ENCODE measurements around the gene KCNE4. TPM values are rescaled to one million over a fixed set of nuclear protein-coding genes. Genes with fewer than 3 reads are reported as not detected.

The KCNE4 gene
- total RNA-seq, 1 donor from 2014 or later: 0.27 TPM

- peaks cover 25% of the 10 kb centered on the region for H3K4me1 ChIP-seq (ENCODE audit: insufficient read depth, low read length)
- H4K20me1 ChIP-seq (ENCODE audit: insufficient read depth, low read length): no peaks in the 10 kb centered on the region
- H3K9me3 ChIP-seq (ENCODE audit: insufficient read depth, low read depth, low read length): no peaks in the 10 kb centered on the region
- H3K79me2 ChIP-seq (ENCODE audit: insufficient read depth, low read length): no peaks in the 10 kb centered on the region
- H3K9ac ChIP-seq (ENCODE audit: low read length): peak overlapping the region; percentile 61
- Mint-ChIP-seq H3K9me3 (ENCODE audit: unreplicated experiment) (peaks cover 2% of the 10 kb centered on the region), H3K27ac (ENCODE audit: unreplicated experiment) (peak overlapping the region; percentile 99), H3K36me3 (ENCODE audit: low read depth, unreplicated experiment) (peaks cover 2% of the 10 kb centered on the region), H3K27me3 (ENCODE audit: low read depth, unreplicated experiment) (no peaks in the 10 kb centered on the region), H3K4me1 (ENCODE audit: low read depth, unreplicated experiment) (peaks cover 57% of the 10 kb centered on the region), H3K4me3 (ENCODE audit: unreplicated experiment) (no peak overlapping the region)
- H2AFZ ChIP-seq (ENCODE audit: low read depth, low read length): no peak overlapping the region
- peak overlapping the region; percentile 51 for H3K4me2 ChIP-seq (ENCODE audit: low read length)
- no peak for FAIRE-seq
- DNase-seq (ENCODE audit: low read depth): peak; percentile 16
- peak overlapping the region; percentile 74 for H3K27ac ChIP-seq (ENCODE audit: low read depth, low read length)
- TF ChIP-seq EZH2 (IDR thresholded peaks at IDR 0.05; ENCODE audit: insufficient read depth, low read length): no peak
- TF ChIP-seq CTCF (IDR thresholded peaks at IDR 0.05; ENCODE audit: insufficient read depth, low read depth, low read length): no peak
- no peaks in the 10 kb centered on the region for H3K36me3 ChIP-seq (ENCODE audit: insufficient read depth, low read length)
- no peaks in the 10 kb centered on the region for H3K27me3 ChIP-seq (ENCODE audit: insufficient read depth, low read length)
- no peak overlapping the region for H3K4me3 ChIP-seq (ENCODE audit: insufficient read depth, low read depth, low read length)
Observed at GRCh38 chr2:223046470-223047040, 5.4 kb upstream of the KCNE4 start.

GRCh38 chr2:223047260-223047761 is 4.7 kb upstream of the KCNE4 start:
- no peaks in the 10 kb centered on the region for H3K9me3 ChIP-seq (ENCODE audit: insufficient read depth, low read depth, low read length)
- H4K20me1 ChIP-seq (ENCODE audit: insufficient read depth, low read length): no peaks in the 10 kb centered on the region
- H3K4me1 ChIP-seq (ENCODE audit: insufficient read depth, low read length): peaks cover 23% of the 10 kb centered on the region
- H3K79me2 ChIP-seq (ENCODE audit: insufficient read depth, low read length): no peaks in the 10 kb centered on the region
- Mint-ChIP-seq H3K9me3 (ENCODE audit: unreplicated experiment) (peaks cover 2% of the 10 kb centered on the region), H3K4me3 (ENCODE audit: unreplicated experiment) (no peak overlapping the region), H3K27me3 (ENCODE audit: low read depth, unreplicated experiment) (no peaks in the 10 kb centered on the region), H3K36me3 (ENCODE audit: low read depth, unreplicated experiment) (peaks cover 2% of the 10 kb centered on the region), H3K4me1 (ENCODE audit: low read depth, unreplicated experiment) (peaks cover 58% of the 10 kb centered on the region), H3K27ac (ENCODE audit: unreplicated experiment) (peak overlapping the region; percentile 99)
- DNase-seq (ENCODE audit: low read depth): peak; percentile 88
- no peak for TF ChIP-seq EZH2 (IDR thresholded peaks at IDR 0.05; ENCODE audit: insufficient read depth, low read length)
- no peaks in the 10 kb centered on the region for H3K27me3 ChIP-seq (ENCODE audit: insufficient read depth, low read length)
- H3K4me2 ChIP-seq (ENCODE audit: low read length): peak overlapping the region; percentile 51
- H2AFZ ChIP-seq (ENCODE audit: low read depth, low read length): peak overlapping the region; percentile 26
- H3K9ac ChIP-seq (ENCODE audit: low read length): peak overlapping the region; percentile 61
- no peak overlapping the region for H3K4me3 ChIP-seq (ENCODE audit: insufficient read depth, low read depth, low read length)
- no peaks in the 10 kb centered on the region for H3K36me3 ChIP-seq (ENCODE audit: insufficient read depth, low read length)
- H3K27ac ChIP-seq (ENCODE audit: low read depth, low read length): peak overlapping the region; percentile 74
- FAIRE-seq: peak; percentile 89

- H3K9me3 Mint-ChIP-seq (ENCODE audit: unreplicated experiment): peaks cover 2% of the 10 kb centered on the region
- H3K27ac ChIP-seq (ENCODE audit: low read depth, low read length): peak overlapping the region; percentile 74
- H3K9me3 ChIP-seq (ENCODE audit: insufficient read depth, low read depth, low read length): no peaks in the 10 kb centered on the region
- peaks cover 2% of the 10 kb centered on the region for H3K36me3 Mint-ChIP-seq (ENCODE audit: low read depth, unreplicated experiment)
- no peak overlapping the region for H3K4me3 Mint-ChIP-seq (ENCODE audit: unreplicated experiment)
- H3K27me3 ChIP-seq (ENCODE audit: insufficient read depth, low read length): no peaks in the 10 kb centered on the region
- H3K4me1 ChIP-seq (ENCODE audit: insufficient read depth, low read length): peaks cover 14% of the 10 kb centered on the region
- TF ChIP-seq EZH2 (IDR thresholded peaks at IDR 0.05; ENCODE audit: insufficient read depth, low read length): no peak
- no peak for TF ChIP-seq CTCF (IDR thresholded peaks at IDR 0.05; ENCODE audit: insufficient read depth, low read depth, low read length)
- H3K4me2 ChIP-seq (ENCODE audit: low read length): no peak overlapping the region
- no peaks in the 10 kb centered on the region for H3K36me3 ChIP-seq (ENCODE audit: insufficient read depth, low read length)
- FAIRE-seq: no peak
- no peak overlapping the region for H2AFZ ChIP-seq (ENCODE audit: low read depth, low read length)
- no peak for DNase-seq (ENCODE audit: low read depth)
- H3K79me2 ChIP-seq (ENCODE audit: insufficient read depth, low read length): no peaks in the 10 kb centered on the region
- H3K4me3 ChIP-seq (ENCODE audit: insufficient read depth, low read depth, low read length): no peak overlapping the region
- H3K4me1 Mint-ChIP-seq (ENCODE audit: low read depth, unreplicated experiment): peaks cover 48% of the 10 kb centered on the region
- no peaks in the 10 kb centered on the region for H3K27me3 Mint-ChIP-seq (ENCODE audit: low read depth, unreplicated experiment)
- no peaks in the 10 kb centered on the region for H4K20me1 ChIP-seq (ENCODE audit: insufficient read depth, low read length)
- H3K9ac ChIP-seq (ENCODE audit: low read length): no peak overlapping the region
- H3K27ac Mint-ChIP-seq (ENCODE audit: unreplicated experiment): peak overlapping the region; percentile 99
Observed at GRCh38 chr2:223048519-223048918, 3.5 kb upstream of the KCNE4 start.
